Liver (tissue), 9 donors: ENCODE data around the gene ASPHD1. TPM values are rescaled to one million over a fixed set of nuclear protein-coding genes. Genes with fewer than 3 reads are reported as not detected.

Source experiments
- DNase-seq: peaks from one replicate; pipeline ENCODE4 v3.0.0-alpha.2; 2017; ENCODE audit warnings: low spot score
- H3K27ac ChIP-seq, 2 donors: one replicate each; pipeline ENCODE4 v1.7.0; 2013; ENCODE audit warnings: inconsistent platforms in 2 of 2, low read length in 2 of 2, control low read depth in 1 of 2, low read depth in 1 of 2, mild to moderate bottlenecking in 1 of 2
- H3K27me3 ChIP-seq, 4 donors: one replicate each; pipeline versions ENCODE4 v1.6.1 to v1.7.0; 2013; ENCODE audit warnings: low read length in 3 of 4, inconsistent platforms in 1 of 4, mild to moderate bottlenecking in 1 of 4, moderate library complexity in 1 of 4; ENCODE audit not compliant: control insufficient read depth in 4 of 4, insufficient read depth in 4 of 4
- H3K36me3 ChIP-seq, 4 donors: one replicate each; pipeline versions ENCODE4 v1.6.1 to v1.7.0; 2013; ENCODE audit warnings: low read length in 3 of 4, mild to moderate bottlenecking in 3 of 4, low read depth in 1 of 4, moderate library complexity in 1 of 4; ENCODE audit not compliant: control insufficient read depth in 4 of 4, insufficient read depth in 3 of 4
- H3K4me1 ChIP-seq, 4 donors: one replicate each; pipeline versions ENCODE4 v1.6.1 to v1.7.0; 2013; ENCODE audit warnings: low read length in 3 of 4, mild to moderate bottlenecking in 3 of 4, moderate library complexity in 1 of 4; ENCODE audit not compliant: control insufficient read depth in 4 of 4, insufficient read depth in 4 of 4
- H3K4me3 ChIP-seq, 3 donors: one replicate each; pipeline versions ENCODE4 v1.6.1 to v1.7.0; 2013; ENCODE audit warnings: low read length in 3 of 3, control low read depth in 1 of 3, low read depth in 1 of 3, mild to moderate bottlenecking in 1 of 3
- H3K9ac ChIP-seq, 2 donors: one replicate each; pipeline ENCODE4 v1.7.0; 2013; ENCODE audit warnings: low read length in 2 of 2, mild to moderate bottlenecking in 2 of 2, moderate library complexity in 2 of 2, control low read depth in 1 of 2, low read depth in 1 of 2
- H3K9me3 ChIP-seq, 4 donors: one replicate each; pipeline versions ENCODE4 v1.6.1 to v1.7.0; 2013; ENCODE audit warnings: low read length in 3 of 4; ENCODE audit not compliant: control insufficient read depth in 4 of 4
- EGR1 ChIP-seq, 2 donors: IDR thresholded peaks; 2 replicates each; pipeline ENCODE4 v1.6.1; 2016 to 2018; ENCODE audit warnings: antibody characterized with exemption in 2 of 2, low read depth in 2 of 2
- FOXA1 ChIP-seq: IDR thresholded peaks from 2 replicates; pipeline ENCODE4 v1.6.1; 2016; ENCODE audit warnings: antibody characterized with exemption
- FOXA2 ChIP-seq: IDR thresholded peaks from 2 replicates; pipeline ENCODE4 v1.6.1; 2016; ENCODE audit warnings: antibody characterized with exemption
- GABPA ChIP-seq, 2 donors: IDR thresholded peaks in 1 of 2; conservative IDR thresholded peaks in 1 of 2; 2 replicates each; pipeline ENCODE4 v1.6.1; 2016; ENCODE audit warnings: antibody characterized with exemption in 2 of 2, mild to moderate bottlenecking in 1 of 2, moderate library complexity in 1 of 2
- HNF4A ChIP-seq, 2 donors: conservative IDR thresholded peaks; 2 replicates each; pipeline ENCODE4 v1.6.1; 2016; ENCODE audit warnings: antibody characterized with exemption in 2 of 2, mild to moderate bottlenecking in 2 of 2
- HNF4G ChIP-seq: IDR thresholded peaks from 2 replicates; pipeline ENCODE4 v1.6.1; 2016; ENCODE audit warnings: antibody characterized with exemption
- JUND ChIP-seq, 2 donors: IDR thresholded peaks; 2 replicates each; pipeline ENCODE4 v1.6.1; 2016; ENCODE audit warnings: antibody characterized with exemption in 2 of 2
- MAX ChIP-seq: IDR thresholded peaks from 2 replicates; pipeline ENCODE4 v1.6.1; 2016; ENCODE audit warnings: antibody characterized with exemption
- NR2F2 ChIP-seq: IDR thresholded peaks from 2 replicates; pipeline ENCODE4 v1.6.1; 2016; ENCODE audit warnings: antibody characterized with exemption
- RAD21 ChIP-seq, 2 donors: IDR thresholded peaks; 2 replicates each; pipeline ENCODE4 v1.6.1; 2016; ENCODE audit warnings: antibody characterized with exemption in 2 of 2, mild to moderate bottlenecking in 2 of 2
- RXRA ChIP-seq, 2 donors: IDR thresholded peaks; 2 replicates each; pipeline ENCODE4 v1.6.1; 2017 to 2018; ENCODE audit warnings: antibody characterized with exemption in 2 of 2, mild to moderate bottlenecking in 1 of 2
- SP1 ChIP-seq: IDR thresholded peaks from 2 replicates; pipeline ENCODE4 v1.6.1; 2018; ENCODE audit warnings: antibody characterized with exemption, mild to moderate bottlenecking
- TAF1 ChIP-seq: conservative IDR thresholded peaks from 2 replicates; pipeline ENCODE4 v1.6.1; 2016; ENCODE audit warnings: antibody characterized with exemption, mild to moderate bottlenecking
- YY1 ChIP-seq: IDR thresholded peaks from 2 replicates; pipeline ENCODE4 v1.6.1; 2016; ENCODE audit warnings: antibody characterized with exemption, mild to moderate bottlenecking
- ZBTB33 ChIP-seq: IDR thresholded peaks from 2 replicates; pipeline ENCODE4 v1.6.1; 2016; ENCODE audit warnings: antibody characterized with exemption
- WGBS: extraction: QIAGEN DNeasy Blood & Tissue Kit; methylation state at CpG from one replicate; pipeline ENCODE4 v1.1.7; 2013; 5-methylcytosine and 5-hydroxymethylcytosine counted together
- polyA plus RNA-seq, 2 donors: library from polyadenylated mRNA; stranded (reverse) in 1 of 2; unstranded in 1 of 2; fragments of 200-250 nt in 1 of 2; fragments of >200 nt in 1 of 2; fragmentation: Nextera tagmentation in 1 of 2; extraction: Ambion mirVana in 1 of 2; gene quantifications; one replicate each; pipeline versions ENCODE4 v1.2.1 to v1.2.3, GENCODE V29; 2013 to 2015
- total RNA-seq, 2 donors: library from RNA; depleted of rRNA; stranded (reverse); fragments of >200 nt; gene quantifications; one replicate each; pipeline ENCODE4 v1.2.3, GENCODE V29; 2014
- TF ChIP-seq, protein P1 (sequence below): IDR thresholded peaks from 2 replicates; pipeline ENCODE4 v1.6.1; 2016; ENCODE audit warnings: antibody characterized with exemption
- TF ChIP-seq, protein P2 (sequence below): IDR thresholded peaks from 2 replicates; pipeline ENCODE4 v1.6.1; 2016; ENCODE audit warnings: antibody characterized with exemption, mild to moderate bottlenecking
- TF ChIP-seq, protein P3 (sequence below): fragments of 150-350 bp; IDR thresholded peaks from 2 replicates; pipeline ENCODE4 v1.5.1; 2017; ENCODE audit warnings: improper control_type of control experiment, low read depth, low read length; ENCODE audit not compliant: missing input control
- donor health status: healthy.
- donor health status: healthy.
- donor health status: healthy.
- donor health status: healthy.
- donor health status: healthy.

Gene ASPHD1
- total and polyA plus RNA-seq, 4 donors: 0.25 to 0.28 TPM; not detected in 2

DNA sequence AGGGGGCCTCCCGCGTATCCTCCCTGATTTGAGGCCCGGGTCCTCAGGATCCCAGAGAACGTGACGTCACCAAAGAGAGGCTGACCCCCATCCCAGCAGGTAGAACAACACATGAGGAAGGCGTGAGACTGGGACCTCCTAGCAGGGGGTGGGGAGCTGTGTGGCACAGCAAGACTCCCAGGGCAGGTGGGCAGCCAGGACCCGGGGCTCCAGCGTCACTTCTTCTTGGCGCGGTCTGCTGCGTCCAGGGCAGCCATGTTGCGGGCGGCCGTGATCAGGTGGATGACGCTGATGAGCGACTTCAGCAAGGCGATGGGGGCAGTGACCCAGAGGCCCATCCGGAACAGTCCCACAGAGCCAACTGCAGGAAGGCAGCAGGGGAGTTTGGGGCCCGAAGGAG lies 41.3 kb upstream of the ASPHD1 start:
- Histone ChIP-seq H3K27me3 (no peaks in the 10 kb centered on the region), H3K4me3 (no peak overlapping the region), H3K27ac (no peak overlapping the region), H3K36me3 (peaks cover 0 to 19% (median 8%) of the 10 kb centered on the region in 4 donors), H3K9ac (no peak overlapping the region), H3K9me3 (no peaks in the 10 kb centered on the region), H3K4me1 (peaks cover 7 to 36% (median 22%) of the 10 kb centered on the region in 4 donors)
- 92% methylated on average over 19 of the region's 19 CpGs for WGBS
- no peak for TF ChIP-seq JUND (IDR thresholded peaks at IDR 0.05)
- TF ChIP-seq GABPA (IDR thresholded peaks at IDR 0.05 in 1 of 2, conservative IDR thresholded peaks at IDR 0.05 in 1 of 2): no peak
- no peak for TF ChIP-seq RXRA (IDR thresholded peaks at IDR 0.05)
- no peak for DNase-seq

DNA sequence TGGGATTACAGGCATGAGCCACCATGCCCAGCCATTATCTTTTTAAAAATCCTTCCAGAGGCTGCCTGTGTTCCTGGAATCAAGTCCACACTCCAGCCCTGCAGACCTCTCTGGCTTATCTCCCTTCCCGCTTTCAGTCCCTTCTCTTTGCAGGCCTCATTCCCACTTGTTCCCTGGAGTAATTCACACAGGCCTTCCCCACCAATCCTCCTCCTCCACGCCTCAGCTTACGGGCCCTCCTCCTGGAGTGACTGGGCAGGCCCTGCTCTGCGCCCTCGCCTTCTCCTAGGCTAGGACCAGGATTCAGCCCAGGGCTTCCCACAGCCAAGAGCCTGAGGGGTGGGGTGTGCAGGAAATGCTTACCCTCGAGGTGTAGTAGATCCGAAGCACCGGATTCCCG lies 40.1 kb upstream of the ASPHD1 start:
- Histone ChIP-seq H3K27me3 (no peaks in the 10 kb centered on the region), H3K4me1 (peaks cover 7 to 36% (median 22%) of the 10 kb centered on the region in 4 donors), H3K4me3 (no peak overlapping the region), H3K9ac (no peak overlapping the region), H3K9me3 (no peaks in the 10 kb centered on the region), H3K36me3 (peaks cover 0 to 19% (median 8%) of the 10 kb centered on the region in 4 donors), H3K27ac (no peak overlapping the region)
- DNase-seq: no peak
- 96% methylated on average over 9 of the region's 9 CpGs for WGBS
- no peak for TF ChIP-seq YY1
- TF ChIP-seq, protein P1, sequence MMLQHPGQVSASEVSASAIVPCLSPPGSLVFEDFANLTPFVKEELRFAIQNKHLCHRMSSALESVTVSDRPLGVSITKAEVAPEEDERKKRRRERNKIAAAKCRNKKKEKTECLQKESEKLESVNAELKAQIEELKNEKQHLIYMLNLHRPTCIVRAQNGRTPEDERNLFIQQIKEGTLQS: no peak
- no peak for TF ChIP-seq RXRA (IDR thresholded peaks at IDR 0.05)
- no peak for TF ChIP-seq NR2F2
- no peak for TF ChIP-seq FOXA1
- TF ChIP-seq ZBTB33: no peak
- no peak for TF ChIP-seq JUND (IDR thresholded peaks at IDR 0.05)
- TF ChIP-seq HNF4A (conservative IDR thresholded peaks at IDR 0.05): no peak
- no peak for TF ChIP-seq FOXA2
- TF ChIP-seq, protein P2, sequence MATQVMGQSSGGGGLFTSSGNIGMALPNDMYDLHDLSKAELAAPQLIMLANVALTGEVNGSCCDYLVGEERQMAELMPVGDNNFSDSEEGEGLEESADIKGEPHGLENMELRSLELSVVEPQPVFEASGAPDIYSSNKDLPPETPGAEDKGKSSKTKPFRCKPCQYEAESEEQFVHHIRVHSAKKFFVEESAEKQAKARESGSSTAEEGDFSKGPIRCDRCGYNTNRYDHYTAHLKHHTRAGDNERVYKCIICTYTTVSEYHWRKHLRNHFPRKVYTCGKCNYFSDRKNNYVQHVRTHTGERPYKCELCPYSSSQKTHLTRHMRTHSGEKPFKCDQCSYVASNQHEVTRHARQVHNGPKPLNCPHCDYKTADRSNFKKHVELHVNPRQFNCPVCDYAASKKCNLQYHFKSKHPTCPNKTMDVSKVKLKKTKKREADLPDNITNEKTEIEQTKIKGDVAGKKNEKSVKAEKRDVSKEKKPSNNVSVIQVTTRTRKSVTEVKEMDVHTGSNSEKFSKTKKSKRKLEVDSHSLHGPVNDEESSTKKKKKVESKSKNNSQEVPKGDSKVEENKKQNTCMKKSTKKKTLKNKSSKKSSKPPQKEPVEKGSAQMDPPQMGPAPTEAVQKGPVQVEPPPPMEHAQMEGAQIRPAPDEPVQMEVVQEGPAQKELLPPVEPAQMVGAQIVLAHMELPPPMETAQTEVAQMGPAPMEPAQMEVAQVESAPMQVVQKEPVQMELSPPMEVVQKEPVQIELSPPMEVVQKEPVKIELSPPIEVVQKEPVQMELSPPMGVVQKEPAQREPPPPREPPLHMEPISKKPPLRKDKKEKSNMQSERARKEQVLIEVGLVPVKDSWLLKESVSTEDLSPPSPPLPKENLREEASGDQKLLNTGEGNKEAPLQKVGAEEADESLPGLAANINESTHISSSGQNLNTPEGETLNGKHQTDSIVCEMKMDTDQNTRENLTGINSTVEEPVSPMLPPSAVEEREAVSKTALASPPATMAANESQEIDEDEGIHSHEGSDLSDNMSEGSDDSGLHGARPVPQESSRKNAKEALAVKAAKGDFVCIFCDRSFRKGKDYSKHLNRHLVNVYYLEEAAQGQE: no peak
- no peak for TF ChIP-seq HNF4G
- TF ChIP-seq RAD21 (IDR thresholded peaks at IDR 0.05): no peak
- no peak for TF ChIP-seq EGR1 (IDR thresholded peaks at IDR 0.05; ENCODE audit: low read depth in 2 of 2)
- TF ChIP-seq SP1: no peak
- TF ChIP-seq TAF1: no peak
- TF ChIP-seq MAX: no peak
- TF ChIP-seq, protein P3, sequence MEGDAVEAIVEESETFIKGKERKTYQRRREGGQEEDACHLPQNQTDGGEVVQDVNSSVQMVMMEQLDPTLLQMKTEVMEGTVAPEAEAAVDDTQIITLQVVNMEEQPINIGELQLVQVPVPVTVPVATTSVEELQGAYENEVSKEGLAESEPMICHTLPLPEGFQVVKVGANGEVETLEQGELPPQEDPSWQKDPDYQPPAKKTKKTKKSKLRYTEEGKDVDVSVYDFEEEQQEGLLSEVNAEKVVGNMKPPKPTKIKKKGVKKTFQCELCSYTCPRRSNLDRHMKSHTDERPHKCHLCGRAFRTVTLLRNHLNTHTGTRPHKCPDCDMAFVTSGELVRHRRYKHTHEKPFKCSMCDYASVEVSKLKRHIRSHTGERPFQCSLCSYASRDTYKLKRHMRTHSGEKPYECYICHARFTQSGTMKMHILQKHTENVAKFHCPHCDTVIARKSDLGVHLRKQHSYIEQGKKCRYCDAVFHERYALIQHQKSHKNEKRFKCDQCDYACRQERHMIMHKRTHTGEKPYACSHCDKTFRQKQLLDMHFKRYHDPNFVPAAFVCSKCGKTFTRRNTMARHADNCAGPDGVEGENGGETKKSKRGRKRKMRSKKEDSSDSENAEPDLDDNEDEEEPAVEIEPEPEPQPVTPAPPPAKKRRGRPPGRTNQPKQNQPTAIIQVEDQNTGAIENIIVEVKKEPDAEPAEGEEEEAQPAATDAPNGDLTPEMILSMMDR: no peak
- no peak for TF ChIP-seq GABPA (IDR thresholded peaks at IDR 0.05 in 1 of 2, conservative IDR thresholded peaks at IDR 0.05 in 1 of 2)
